Neural progenitor cell (in vitro differentiated cells): ENCODE data around the gene CCL18.

ENCODE experiments used
- EZH2phosphoT487 ChIP-seq: fragments of 200-600 bp; sonication (generic); IDR thresholded peaks from 2 replicates; pipeline ENCODE4 v1.6.1; 2017; ENCODE audit warnings: antibody characterized with exemption
- TF ChIP-seq, protein P1 (sequence below): fragments of 200-600 bp; sonication (generic); IDR thresholded peaks from 2 replicates; pipeline ENCODE4 v1.5.1; 2017; ENCODE audit warnings: antibody characterized with exemption, mild to moderate bottlenecking

DNA sequence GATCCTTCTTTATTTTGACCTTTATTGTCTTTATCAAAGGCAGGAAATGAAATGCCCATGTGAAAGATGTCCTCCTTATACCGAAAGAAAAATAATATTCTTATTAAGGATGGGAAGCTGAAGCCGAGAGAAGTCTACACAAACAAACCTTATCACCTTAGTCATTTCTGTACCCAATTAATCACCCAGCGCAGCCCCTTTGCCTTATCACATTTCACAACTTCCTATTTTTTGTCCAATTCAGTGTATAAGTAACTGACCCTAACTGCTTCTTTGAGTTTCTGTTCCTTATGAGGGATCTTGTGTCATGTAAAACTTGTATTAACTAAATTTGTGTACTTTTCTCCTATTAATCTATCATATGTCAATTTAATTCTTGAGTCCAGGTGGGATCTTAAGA, 29.9 kb upstream of the CCL18 start:
- TF ChIP-seq, protein P1, sequence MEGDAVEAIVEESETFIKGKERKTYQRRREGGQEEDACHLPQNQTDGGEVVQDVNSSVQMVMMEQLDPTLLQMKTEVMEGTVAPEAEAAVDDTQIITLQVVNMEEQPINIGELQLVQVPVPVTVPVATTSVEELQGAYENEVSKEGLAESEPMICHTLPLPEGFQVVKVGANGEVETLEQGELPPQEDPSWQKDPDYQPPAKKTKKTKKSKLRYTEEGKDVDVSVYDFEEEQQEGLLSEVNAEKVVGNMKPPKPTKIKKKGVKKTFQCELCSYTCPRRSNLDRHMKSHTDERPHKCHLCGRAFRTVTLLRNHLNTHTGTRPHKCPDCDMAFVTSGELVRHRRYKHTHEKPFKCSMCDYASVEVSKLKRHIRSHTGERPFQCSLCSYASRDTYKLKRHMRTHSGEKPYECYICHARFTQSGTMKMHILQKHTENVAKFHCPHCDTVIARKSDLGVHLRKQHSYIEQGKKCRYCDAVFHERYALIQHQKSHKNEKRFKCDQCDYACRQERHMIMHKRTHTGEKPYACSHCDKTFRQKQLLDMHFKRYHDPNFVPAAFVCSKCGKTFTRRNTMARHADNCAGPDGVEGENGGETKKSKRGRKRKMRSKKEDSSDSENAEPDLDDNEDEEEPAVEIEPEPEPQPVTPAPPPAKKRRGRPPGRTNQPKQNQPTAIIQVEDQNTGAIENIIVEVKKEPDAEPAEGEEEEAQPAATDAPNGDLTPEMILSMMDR: no peak
- TF ChIP-seq EZH2phosphoT487: no peak
